ENCODE results near the gene KCP.

KCP gene

DNA sequence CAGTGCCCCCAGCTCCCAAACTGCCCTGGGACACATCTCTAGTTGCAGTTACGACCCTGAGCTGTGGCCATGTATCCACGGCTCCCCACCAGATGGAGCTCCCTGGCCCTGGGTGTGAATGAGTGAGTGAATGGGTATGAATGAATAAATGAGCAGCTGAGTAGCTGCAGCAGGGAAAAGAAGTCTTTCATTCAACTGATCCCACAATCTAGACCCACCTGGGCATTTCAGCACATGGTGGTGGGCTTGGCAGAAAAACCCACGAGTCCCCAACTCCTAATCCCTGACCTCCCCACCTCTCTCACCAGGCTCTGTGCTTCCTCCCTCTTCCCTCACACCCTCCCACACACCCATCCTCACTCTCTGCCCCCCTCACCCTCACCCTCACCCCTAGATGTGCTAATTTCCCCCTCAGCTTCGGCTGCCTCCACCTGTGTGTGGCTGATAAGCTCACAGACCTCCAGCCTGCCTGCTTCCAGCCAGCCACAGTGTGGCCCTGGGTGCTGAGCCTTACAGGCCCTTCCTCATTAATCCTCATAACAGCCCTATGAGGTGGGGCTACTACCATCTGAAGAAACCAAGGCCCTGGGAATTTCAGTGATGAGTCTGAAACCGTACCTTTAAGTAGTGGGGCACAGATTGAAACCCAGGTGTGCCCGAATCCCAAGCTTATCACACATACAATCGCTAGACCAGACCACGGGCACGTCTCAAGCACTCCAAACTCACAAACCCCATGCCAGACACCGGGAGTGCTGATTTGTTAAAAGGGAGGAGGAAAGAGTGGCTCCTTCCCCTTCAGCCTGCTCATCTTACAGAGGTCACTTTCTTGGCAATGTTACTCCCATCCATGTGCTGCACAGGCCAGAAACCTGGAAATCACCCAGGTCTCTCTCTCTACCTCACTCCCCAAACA lies 50.1 kb downstream of the KCP start:
- DNase-seq (ENCODE audit: extremely low read depth in 1 of 2, low read depth in 1 of 2), result no peak

- no peak for DNase-seq (ENCODE audit: extremely low read depth in 1 of 2, low read depth in 1 of 2)
These were observed 51.0 kb downstream of the KCP start for GRCh38 chr7:128859232-128860157.

DNA sequence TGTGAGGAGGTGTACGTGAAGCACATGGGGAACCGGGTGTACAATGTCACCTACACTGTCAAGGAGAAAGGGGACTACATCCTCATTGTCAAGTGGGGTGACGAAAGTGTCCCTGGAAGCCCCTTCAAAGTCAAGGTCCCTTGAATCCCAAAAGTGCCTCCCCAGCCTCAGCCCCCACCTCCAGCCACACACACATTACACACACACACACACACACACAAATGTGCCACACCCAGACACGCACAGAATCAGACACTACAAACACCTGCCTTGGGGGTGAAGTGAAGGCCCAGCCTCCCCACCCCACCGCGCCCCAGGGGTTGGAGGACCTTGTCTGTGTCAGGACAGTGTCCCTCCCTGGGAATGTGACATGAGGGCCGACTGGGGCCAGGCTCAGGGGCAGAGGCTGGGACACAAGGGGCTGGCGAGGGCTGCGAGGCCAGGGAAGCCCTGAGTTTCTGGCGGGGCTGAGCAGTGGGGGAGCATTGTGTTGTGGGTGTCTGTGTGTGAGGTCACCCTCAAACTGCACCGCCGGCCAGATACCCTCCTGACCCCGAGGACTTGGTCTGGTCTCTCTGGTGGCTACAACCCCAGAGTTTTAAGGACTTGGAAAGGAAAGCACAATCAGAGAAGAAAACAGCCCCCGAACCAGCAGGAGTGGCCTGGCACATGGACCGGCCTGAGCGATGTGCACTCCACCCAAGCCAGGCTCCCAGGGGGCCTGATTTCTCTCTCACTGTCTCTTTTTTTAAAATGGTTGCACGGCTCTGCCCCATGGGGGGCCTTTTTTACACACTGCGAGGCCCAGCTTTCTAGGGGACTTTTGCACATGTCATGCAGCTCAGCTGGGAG lies 51.9 kb downstream of the KCP start:
- DNase-seq (ENCODE audit: extremely low read depth in 1 of 2, low read depth in 1 of 2), result no peak

- no peak for DNase-seq (ENCODE audit: extremely low read depth in 1 of 2, low read depth in 1 of 2)
These were observed 54.3 kb downstream of the KCP start for GRCh38 chr7:128856001-128856718.

DNA sequence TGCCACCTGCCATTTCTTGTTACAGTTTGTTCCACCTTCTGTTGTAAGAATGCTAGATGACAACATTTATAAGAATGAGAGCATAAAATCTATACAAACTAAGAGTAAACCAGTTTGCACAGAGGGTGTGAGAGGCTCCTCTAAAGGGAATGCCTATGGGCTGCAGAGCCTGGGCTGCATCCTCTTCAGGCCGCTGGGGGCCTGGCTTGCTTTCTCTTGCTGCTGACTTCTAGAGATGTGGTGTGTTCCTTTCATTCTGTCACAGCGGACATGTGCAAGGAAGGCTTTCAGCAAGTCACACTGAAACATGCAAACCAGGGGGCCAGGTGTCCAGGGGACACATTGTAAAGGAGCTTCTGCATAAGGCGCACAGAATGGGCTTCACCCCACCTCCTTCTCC lies 55.0 kb downstream of the KCP start:
- no peak for DNase-seq (ENCODE audit: extremely low read depth in 1 of 2, low read depth in 1 of 2)

DNA sequence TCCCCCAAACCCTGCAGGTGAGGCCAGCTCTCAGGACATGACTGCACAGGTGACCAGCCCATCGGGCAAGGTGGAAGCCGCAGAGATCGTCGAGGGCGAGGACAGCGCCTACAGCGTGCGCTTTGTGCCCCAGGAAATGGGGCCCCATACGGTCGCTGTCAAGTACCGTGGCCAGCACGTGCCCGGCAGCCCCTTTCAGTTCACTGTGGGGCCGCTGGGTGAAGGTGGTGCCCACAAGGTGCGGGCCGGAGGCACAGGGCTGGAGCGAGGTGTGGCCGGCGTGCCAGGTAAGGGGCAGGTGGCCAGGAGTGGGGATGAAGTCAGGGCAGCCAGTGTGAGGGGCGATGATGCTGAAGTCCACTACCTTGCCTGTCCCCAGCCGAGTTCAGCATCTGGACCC lies 56.1 kb downstream of the KCP start:
- no peak for DNase-seq (ENCODE audit: extremely low read depth in 1 of 2, low read depth in 1 of 2)

- no peak for DNase-seq (ENCODE audit: extremely low read depth in 1 of 2, low read depth in 1 of 2)
These were observed 56.7 kb downstream of the KCP start for GRCh38 chr7:128853799-128854198.

DNA sequence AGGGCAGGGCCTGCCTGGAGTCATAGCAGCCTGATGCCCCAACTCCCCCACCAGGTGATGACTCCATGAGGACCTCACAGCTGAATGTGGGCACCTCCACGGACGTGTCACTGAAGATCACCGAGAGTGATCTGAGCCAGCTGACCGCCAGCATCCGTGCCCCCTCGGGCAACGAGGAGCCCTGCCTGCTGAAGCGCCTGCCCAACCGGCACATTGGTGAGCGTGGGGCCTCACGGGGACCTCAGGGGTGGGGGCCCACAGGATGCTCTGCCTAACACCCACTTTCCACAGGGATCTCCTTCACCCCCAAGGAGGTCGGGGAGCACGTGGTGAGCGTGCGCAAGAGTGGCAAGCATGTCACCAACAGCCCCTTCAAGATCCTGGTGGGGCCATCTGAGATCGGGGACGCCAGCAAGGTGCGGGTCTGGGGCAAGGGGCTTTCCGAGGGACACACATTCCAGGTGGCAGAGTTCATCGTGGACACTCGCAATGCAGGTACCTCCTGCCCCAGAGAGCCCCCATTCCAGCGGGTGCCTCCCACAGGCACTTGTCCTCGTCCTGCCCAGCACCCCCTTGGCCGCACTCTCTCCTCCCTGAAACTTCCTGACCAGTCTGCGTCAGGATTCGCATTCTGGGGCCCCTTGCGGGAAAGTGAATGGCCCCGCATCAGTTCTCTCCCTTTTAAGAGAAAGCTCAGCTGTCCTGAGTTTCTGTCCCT lies 57.8 kb downstream of the KCP start:
- DNase-seq (ENCODE audit: extremely low read depth in 1 of 2, low read depth in 1 of 2), result no peak

DNA sequence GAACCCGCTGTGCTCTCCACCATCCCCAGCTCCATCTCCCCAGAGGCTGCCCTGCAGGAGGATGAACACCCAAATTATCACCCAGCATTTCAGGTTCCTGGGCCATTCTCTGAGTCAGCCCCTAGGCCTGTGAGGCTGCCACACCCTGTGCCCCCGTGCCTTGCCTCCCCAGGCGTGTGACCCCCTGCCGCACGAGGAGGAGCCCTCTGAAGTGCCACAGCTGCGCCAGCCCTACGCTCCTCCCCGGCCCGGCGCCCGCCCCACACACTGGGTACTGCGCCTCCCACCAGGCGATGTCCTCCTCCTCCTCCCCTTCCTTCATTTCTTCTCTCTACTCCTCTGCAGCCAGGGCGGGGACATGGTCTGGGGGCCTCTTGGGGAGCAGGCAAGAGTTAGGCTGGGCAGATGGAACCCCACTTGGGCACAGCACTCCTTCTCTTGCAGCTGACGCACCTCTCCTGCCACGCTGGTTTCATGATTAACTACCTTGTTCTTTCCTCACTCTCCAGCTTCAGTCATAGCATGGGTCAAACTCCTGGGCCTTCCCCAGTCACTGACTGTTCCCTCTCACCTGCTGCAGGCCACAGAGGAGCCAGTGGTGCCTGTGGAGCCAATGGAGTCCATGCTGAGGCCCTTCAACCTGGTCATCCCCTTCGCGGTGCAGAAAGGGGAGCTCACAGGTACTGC lies 60.6 kb downstream of the KCP start:
- no peak for DNase-seq (ENCODE audit: extremely low read depth in 1 of 2, low read depth in 1 of 2)

DNA sequence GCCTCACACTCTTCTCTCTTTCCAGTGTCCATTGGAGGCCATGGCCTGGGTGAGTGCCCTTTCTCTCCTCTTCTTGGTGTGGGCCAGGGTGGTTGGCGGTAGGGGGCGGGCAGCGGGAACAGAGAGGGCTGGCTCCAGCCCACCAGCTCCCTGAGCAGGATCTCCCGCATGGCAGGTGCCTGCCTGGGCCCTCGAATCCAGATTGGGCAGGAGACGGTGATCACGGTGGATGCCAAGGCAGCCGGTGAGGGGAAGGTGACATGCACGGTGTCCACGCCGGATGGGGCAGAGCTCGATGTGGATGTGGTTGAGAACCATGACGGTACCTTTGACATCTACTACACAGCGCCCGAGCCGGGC lies 61.4 kb downstream of the KCP start:
- no peak for DNase-seq (ENCODE audit: extremely low read depth in 1 of 2, low read depth in 1 of 2)

DNA sequence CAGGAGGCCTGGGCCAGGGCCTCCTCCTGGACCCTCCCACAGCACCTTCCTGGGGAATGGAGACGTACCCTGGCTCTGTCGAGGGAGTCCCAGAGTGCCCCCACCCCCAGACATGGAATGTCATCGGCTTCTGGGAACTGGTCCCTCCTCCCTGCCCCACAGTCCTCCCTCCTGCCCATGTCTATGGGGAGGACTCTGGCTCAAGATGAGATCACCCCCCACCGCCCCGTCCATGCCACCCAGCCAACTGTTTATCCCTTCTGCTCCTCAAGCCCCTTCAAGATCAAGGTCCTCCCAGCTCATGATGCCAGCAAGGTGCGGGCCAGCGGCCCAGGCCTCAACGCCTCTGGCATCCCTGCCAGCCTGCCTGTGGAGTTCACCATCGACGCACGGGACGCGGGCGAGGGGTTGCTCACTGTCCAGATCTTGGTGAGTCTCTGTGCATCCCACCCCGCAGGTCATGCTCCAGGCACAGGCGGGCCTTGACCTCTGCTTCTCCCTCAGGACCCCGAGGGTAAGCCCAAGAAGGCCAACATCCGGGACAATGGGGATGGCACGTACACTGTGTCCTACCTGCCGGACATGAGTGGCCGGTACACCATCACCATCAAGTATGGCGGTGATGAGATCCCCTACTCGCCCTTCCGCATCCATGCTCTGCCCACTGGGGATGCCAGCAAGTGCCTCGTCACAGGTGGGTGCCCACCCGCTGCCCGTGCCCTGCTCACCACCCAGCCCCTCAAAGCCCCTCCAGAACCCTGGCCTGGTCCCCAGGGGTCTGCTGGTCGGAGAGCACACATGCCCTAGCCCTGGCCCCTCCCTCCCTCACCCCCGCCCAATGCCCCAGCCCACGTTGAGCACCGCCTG lies 62.0 kb downstream of the KCP start:
- DNase-seq (ENCODE audit: extremely low read depth in 1 of 2, low read depth in 1 of 2), result no peak

- no peak for DNase-seq (ENCODE audit: extremely low read depth in 1 of 2, low read depth in 1 of 2)
These were observed 62.7 kb downstream of the KCP start for GRCh38 chr7:128847721-128848211.

DNA sequence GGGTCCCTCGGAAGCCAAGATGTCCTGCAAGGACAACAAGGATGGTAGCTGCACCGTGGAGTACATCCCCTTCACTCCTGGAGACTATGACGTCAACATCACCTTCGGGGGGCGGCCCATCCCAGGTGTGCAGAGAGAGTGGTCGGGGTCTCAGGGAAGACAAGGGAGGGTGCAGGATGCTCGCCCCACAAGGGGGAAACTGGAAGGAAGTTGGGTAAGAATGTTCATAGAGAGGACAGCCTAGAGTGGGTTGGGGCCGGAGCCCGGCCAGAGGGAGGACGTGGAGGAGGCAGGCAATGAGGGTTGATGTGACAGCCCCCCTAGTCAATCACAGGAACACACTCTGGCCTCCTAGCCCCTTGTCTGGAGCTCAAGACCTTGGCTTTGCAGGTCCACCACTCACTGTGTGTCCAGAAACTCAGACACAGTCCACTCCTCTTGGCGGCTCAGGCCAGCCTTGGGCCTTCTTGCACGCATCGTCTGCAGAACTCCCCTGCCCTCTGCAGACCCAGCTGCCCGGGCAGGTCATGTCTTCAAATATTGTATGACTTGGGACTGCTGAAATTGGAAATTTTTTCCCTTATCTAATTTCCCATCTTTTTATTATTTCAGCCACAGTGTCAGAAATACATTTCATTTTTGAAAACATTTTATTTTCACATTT lies 63.6 kb downstream of the KCP start:
- DNase-seq (ENCODE audit: extremely low read depth in 1 of 2, low read depth in 1 of 2), result no peak

GRCh38 chr7:128845987-128846386 lies 64.5 kb downstream of the KCP start:
- no peak for DNase-seq (ENCODE audit: extremely low read depth in 1 of 2, low read depth in 1 of 2)

- DNase-seq (ENCODE audit: extremely low read depth in 1 of 2, low read depth in 1 of 2), result no peak
These were observed 65.0 kb downstream of the KCP start for GRCh38 chr7:128845475-128845874.

GRCh38 chr7:128844777-128845311 lies 65.7 kb downstream of the KCP start:
- no peak for DNase-seq (ENCODE audit: extremely low read depth in 1 of 2, low read depth in 1 of 2)

DNA sequence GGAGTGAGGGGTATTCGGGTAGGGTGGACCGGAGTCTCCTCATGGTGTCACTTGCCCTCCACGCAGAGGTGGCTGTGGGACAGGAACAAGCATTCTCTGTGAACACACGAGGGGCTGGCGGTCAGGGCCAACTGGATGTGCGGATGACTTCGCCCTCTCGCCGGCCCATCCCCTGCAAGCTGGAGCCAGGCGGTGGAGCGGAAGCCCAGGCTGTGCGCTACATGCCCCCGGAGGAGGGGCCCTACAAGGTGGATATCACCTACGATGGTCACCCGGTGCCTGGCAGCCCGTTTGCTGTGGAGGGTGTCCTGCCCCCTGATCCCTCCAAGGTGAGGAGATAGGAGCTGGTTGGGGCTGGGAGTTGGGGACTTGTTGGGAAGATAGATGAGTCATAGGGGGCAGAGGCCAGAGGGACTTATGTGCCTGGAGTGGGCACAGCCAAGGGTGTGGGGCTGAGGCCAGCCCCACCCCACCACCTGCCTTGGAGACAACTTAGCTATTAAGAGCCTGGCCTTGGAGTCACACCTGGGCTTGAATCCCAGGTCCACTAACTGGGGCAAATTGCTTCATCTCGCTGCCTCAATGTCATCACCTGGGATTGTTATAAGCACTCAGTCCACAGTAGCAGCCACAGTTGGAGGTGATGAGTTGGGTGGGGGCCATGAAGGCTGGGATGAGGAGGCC lies 66.4 kb downstream of the KCP start:
- no peak for DNase-seq (ENCODE audit: extremely low read depth in 1 of 2, low read depth in 1 of 2)
